ENCODE measurements around the gene GTF2H2.
"Not testable (repeated sequence)": the region's sequence is repeated elsewhere in the genome, so short reads cannot be mapped to it uniquely, and the experiment has no call there.

DNA sequence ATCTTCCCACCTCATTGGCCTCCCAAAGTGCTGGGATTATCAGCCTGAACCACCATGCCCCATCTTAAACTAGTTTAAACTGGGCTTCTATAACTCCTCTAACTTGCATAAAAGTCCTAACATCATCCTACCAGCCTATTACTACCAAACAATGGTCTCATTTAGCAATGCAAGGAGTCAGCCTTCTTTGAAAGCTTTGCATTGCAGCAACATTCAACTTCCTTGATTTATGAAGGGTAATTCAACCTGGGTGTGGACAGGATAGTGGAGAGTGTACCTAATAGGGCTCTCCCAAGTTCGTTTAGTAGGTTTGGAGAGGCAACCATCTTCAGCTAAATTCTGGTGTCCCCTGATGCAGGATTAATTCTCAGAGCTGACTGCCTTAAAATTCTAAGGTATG is 18.7 kb upstream of the GTF2H2 start:
- not testable (repeated sequence) for TF ChIP-seq FOSL2 (IDR thresholded peaks at IDR 0.05; ENCODE audit: borderline replicate concordance, low read depth); FOXJ3 (CRISPR knock-in tag; IDR thresholded peaks at IDR 0.05); EZH2phosphoT487 (IDR thresholded peaks at IDR 0.05; ENCODE audit: borderline replicate concordance, low read depth); RAD21 (IDR thresholded peaks at IDR 0.05; ENCODE audit: low read length); POLR2AphosphoS5 (IDR thresholded peaks at IDR 0.05; ENCODE audit: low read depth, low read length); TEAD4 (IDR thresholded peaks at IDR 0.05; ENCODE audit: borderline replicate concordance, insufficient read depth)
- TF ChIP-seq, protein P1, sequence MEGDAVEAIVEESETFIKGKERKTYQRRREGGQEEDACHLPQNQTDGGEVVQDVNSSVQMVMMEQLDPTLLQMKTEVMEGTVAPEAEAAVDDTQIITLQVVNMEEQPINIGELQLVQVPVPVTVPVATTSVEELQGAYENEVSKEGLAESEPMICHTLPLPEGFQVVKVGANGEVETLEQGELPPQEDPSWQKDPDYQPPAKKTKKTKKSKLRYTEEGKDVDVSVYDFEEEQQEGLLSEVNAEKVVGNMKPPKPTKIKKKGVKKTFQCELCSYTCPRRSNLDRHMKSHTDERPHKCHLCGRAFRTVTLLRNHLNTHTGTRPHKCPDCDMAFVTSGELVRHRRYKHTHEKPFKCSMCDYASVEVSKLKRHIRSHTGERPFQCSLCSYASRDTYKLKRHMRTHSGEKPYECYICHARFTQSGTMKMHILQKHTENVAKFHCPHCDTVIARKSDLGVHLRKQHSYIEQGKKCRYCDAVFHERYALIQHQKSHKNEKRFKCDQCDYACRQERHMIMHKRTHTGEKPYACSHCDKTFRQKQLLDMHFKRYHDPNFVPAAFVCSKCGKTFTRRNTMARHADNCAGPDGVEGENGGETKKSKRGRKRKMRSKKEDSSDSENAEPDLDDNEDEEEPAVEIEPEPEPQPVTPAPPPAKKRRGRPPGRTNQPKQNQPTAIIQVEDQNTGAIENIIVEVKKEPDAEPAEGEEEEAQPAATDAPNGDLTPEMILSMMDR (IDR thresholded peaks at IDR 0.05): not testable (repeated sequence)
- TF ChIP-seq, protein P2, sequence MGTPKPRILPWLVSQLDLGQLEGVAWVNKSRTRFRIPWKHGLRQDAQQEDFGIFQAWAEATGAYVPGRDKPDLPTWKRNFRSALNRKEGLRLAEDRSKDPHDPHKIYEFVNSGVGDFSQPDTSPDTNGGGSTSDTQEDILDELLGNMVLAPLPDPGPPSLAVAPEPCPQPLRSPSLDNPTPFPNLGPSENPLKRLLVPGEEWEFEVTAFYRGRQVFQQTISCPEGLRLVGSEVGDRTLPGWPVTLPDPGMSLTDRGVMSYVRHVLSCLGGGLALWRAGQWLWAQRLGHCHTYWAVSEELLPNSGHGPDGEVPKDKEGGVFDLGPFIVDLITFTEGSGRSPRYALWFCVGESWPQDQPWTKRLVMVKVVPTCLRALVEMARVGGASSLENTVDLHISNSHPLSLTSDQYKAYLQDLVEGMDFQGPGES (IDR thresholded peaks at IDR 0.05; ENCODE audit: low read depth, low read length): not testable (repeated sequence)
- TF ChIP-seq, protein P3, sequence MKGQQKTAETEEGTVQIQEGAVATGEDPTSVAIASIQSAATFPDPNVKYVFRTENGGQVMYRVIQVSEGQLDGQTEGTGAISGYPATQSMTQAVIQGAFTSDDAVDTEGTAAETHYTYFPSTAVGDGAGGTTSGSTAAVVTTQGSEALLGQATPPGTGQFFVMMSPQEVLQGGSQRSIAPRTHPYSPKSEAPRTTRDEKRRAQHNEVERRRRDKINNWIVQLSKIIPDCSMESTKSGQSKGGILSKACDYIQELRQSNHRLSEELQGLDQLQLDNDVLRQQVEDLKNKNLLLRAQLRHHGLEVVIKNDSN (IDR thresholded peaks at IDR 0.05; ENCODE audit: borderline replicate concordance, low read depth): not testable (repeated sequence)
